Stromal cell of bone marrow (primary cell): Measurements from ENCODE around the gene DIP2C.
"Not testable (repeated sequence)": the region's sequence is repeated elsewhere in the genome, so short reads cannot be mapped to it uniquely, and the experiment has no call there.

Experiments used
- DNase-seq: peaks from one replicate; pipeline ENCODE4 v3.0.0-alpha.2; 2012; ENCODE audit warnings: low read depth

Gene DIP2C

DNA sequence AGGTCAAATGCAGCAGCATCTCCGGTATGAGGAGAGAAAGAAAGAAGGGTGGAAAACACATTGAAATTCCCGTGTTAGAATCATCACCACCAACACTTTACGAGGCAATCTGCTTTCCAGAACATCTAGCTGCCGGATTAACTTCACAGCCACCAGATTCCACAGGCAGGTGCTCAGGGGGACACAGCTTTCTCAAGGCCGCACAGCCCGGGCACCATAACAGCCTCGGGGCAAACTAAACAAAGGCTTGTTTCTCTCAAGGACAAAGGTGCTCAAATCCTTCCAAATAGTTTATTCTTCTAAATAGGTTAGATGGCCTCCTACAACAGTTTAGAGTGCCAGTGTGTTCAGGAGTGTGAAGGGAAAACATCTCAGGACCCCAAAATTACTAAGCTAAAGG lies 156.3 kb downstream of the DIP2C start:
- DNase-seq, result no peak

GRCh38 chr10:532331-532730 lies 157.1 kb downstream of the DIP2C start:
- DNase-seq, result not testable (repeated sequence)

DNA sequence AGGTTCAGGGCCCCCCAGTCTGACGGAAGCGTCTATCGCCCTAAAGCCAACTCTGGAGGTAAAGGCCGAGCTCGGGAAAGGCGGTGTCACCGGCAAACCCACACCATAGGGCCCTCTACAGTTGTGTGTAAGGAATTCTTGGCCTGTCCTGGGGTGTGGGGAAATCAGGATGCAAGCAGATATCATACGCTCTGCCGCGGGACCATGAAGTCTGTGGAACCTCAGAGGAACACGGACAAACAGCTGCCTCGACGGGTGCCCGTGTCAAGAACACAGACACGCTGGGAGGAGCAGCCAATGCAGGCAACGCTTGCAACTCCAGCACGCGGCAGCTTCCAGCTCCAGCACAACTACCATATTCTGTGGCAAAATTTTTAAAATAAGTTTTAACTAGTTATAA lies 157.9 kb downstream of the DIP2C start:
- DNase-seq, result no peak

DNA sequence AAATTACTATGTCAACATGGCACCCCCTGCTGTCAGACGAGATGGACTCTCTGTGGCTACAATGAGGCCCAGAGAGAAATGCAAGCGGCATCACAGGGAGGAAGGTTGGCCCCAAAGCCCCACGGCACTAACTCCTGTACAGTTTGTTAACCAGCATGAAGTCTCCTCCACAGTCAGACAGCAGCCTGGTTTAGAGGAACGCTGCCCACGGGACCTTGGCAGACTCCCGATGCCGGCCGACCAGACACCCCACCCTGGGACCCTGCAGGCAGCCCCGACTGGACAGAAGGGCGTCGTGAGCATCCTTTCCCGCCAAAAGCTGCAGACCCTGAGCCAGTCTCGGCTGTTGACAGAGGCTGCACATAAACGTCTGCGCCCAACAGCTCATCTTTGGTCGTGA lies 158.8 kb downstream of the DIP2C start:
- no peak for DNase-seq

DNA sequence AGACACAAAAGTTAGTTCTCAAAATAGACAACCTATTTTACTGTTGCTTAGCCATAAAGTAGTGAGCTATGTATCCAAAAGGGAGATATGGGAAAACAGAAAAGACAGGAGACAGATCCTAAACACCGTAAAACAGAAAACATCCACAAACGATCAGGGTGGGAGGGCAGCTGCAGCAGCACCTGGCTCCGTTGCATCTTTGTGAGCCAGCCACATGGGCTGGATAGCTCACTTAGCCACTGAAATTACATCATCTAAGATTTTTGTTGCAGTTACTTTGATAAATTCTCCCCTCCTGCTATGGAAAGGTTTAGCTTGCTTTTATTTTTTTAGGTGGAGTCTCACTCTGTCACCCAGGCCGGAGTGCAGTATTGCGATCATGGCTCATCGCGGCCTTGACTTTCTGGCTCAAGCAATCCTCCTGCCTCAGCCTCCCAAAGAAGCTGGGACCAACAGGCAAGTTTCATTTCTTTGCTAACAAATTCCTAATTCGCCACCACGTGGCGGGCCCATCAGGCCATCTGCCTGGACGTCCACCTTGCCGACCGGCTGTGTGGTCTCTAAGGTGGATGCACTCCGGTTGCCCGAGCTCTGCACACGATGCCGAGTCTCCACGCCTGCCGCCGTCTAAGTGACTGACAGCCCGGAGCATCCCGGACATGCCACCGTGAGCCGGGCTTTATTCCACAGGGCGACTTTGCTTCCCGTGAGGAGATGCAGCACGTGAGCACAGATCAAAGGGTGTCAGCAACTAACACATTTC lies 159.8 kb downstream of the DIP2C start:
- no peak for DNase-seq

- no peak for DNase-seq
Measured at GRCh38 chr10:528173-529165, 161.0 kb downstream of the DIP2C start.

DNA sequence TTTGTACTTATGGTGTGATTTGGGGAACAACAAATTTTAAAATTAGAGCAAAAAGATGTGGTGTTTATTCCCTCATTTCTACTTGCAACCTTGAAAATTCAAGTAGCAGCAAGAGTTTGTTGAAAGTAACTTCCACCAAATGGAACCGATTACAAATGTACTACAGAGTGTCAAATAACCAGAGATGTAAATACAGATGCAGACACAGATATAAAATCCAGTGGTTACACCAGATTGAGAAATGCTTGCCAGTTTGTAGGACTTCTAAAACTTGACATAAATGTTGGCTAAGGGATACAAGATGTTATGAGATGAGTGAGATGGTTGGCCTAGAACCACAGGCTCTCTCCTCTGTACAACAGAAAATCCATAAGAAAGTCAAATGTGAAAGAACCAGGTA lies 162.1 kb downstream of the DIP2C start:
- DNase-seq, result no peak

DNA sequence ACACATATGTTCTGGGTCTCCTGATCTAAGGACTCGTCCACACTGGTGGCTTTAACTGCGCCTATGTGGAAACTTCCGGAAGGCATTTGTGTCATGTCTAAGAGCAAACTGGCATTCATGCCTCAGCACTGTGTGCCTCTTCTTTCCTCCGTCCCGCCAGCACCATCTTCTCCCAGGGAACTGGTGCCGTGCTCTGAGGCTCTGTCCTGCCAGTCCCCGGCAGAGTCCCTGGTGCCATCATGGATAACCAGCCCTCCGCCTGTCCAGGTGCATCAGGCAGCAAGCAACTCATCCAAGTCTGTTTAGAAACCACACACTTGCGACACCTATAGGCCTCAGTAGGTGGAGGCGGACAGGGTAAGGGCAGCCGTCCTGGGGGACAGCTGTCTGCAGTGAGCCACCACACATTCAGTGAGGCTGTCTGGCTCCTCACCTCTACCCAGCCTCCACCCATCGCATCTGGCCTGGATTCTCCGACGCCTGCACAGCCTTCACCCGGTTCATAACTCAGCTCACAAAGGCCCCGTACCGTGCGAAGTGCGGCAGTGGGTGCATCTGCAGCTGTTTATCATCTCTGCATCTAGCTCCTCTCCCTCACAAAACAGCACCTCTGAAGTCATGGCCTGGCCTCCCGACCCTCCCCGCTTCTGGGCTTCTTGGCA lies 162.7 kb downstream of the DIP2C start:
- DNase-seq, result no peak

DNA sequence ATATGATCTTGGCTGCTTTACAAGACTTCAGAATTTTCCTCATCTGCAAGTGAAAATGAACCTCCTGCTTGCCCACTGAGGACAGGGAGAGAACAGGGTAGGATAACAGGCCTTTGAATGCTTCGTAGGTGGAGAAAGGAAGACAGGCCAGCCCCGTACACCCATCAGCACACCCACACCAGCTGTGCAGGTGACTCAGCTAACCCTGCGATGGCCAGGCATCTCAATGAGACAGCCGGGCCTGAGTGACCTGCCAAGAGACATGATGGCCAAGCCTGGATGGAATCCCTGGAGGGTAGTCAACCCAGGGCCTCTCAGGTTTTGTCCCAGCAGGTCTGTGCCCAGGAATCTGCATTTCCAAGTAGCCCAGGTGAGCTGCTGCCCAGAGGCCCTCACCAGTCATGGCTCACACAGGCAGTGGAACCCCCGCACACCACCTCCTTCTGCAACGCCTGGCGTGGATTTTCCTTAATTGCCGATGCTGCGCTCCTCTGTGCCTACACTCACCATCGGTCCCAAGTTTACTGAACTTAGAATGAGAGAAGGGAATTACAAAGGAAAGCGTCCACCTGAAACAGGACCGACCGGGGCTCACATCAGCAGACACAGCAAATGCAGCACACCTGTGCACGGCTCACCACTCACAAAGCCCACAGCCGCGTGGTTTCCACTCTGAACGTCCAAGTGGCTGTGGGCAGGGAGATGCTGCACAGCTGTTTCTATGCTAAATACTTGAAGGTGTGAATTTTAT lies 163.7 kb downstream of the DIP2C start:
- no peak for DNase-seq

GRCh38 chr10:523925-524324 lies 165.5 kb downstream of the DIP2C start:
- DNase-seq, result no peak

DNA sequence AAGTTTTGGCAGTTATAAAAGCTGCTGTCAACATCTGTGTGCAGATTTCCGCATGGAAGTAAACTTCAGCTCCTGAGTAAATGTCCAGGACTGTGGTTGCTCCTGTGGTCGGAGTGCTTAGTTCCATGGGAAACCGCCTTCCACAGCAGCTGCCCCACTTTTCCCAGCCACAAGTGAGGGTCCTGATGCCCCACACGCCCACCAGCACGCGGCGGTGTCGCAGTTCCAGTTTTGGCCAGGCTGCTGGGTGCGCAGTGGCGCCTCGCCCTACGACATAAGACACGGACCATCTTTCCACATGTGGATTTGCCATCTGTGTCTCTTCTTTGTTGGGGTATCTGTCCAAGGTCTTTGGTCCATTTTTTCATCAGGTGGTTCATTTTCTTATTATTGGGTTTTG lies 167.1 kb downstream of the DIP2C start:
- no peak for DNase-seq

GRCh38 chr10:521261-522250 lies 167.9 kb downstream of the DIP2C start:
- DNase-seq, result no peak

DNA sequence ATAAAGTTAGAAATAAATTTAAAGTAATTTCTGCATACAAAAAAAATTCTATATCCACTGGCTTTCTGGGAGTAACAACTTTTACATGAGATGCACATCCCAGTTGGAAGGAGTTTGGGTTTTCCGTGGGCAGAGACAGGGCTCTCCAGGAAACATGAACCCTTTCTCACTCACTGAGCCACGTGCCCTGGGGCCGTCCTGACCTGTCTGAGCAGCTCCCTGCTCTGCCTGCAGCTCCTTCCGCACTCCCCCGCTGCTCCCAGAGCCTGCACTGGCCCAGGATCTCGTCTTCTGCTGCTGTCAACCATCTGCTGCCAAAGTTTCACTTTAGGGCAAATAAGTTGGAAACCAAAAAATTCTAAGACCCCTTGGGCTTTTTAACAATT lies 169.1 kb downstream of the DIP2C start:
- DNase-seq, result no peak

DNA sequence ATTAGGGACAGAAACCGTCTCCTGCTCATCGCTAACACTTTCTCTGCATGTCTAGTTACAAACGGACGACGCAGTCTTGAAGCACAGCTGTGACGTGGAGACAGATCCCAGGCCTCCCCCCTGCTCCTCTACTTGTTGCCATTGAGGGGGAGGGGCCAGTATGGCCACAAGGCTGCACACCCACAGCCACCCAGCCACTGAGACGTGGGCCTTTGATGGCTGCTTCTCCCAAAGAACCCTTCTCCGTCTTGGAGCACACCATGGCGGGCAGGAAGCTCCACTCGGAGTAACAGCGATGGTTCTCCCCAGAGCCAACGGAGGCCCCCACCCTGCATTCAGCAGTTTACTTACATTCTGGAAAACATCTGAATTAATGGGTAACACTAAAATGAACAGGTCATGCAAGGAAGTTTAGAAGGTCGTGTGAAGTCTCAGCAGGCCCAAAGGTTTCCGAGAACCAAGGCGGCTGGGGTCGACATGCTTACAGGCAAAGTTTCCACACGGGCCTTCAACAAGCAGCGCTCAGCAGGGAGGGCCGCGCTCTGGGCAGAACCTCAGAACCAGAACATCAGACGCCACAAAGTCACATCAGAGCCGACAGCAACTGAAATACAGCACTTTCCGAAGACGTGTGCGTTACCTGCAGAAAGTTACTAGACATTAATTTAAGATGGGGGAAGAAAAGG lies 169.6 kb downstream of the DIP2C start:
- DNase-seq, result no peak

DNA sequence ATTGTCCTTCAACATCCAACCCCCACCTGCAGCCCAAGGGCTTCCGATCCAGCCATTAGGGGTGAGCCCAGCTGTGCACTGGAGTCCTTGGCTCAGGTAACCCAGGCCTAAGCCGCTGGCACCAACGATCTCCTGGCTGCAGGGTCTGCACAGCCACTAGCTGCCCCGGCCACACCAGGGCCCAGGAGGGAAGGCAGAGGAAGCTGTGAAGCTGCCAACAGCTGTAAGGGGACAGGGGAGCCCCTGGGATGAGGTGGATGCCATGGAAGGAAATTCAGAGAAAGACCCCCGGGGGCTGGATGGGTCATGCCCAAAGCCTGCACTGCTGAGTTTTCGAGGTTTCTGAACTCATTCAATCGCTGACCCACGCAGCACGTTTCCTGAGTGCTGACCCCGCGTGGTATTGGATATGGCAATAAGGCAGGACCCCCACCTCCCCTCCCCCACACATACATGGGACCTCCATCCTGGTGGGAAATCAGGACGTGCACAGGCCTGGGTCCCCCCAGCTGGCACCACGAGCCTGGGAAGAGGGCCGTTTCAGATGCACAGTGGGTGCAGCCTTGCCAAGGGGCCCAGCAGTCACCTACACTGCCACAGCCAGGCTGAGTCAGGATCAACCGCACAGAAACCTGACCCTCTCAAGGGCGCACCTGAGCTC lies 170.3 kb downstream of the DIP2C start:
- no peak for DNase-seq

DNA sequence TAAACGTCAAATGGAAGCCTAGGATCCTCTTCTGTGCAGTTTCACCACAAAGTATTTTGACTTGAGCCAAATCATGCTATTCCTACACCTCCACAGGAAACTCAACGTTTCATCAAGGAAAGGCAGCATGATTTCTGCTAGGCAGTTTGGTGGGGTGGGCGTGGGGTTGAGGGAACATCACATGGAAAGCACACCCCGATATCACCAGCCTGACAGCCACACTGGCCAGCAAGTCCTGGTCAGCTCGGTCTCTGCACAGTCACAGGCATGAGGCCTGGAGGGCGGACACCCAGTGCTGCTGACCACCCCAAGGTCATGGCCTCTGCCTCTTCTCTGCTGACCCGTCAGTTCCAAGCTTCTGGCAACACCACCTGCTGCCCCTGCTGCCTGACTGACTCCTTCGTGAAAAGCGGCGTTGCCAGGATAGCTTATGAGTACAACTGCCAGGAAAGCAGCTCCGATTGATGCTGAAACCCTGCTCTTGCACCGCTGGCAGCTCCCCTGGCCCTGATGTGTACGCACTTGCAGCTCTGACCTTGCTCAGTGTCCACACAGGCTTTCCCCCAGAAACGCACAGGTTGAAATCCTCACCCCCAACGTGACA lies 171.5 kb downstream of the DIP2C start:
- no peak for DNase-seq

- DNase-seq, result no peak
Measured at GRCh38 chr10:517241-517830, 172.1 kb downstream of the DIP2C start.

GRCh38 chr10:516764-517163 lies 172.7 kb downstream of the DIP2C start:
- no peak for DNase-seq

GRCh38 chr10:515674-516073 lies 173.8 kb downstream of the DIP2C start:
- no peak for DNase-seq
